EH (cell line): ENCODE data around the gene SMCO1.
"Not testable (repeated sequence)": the region's sequence is repeated elsewhere in the genome, so short reads cannot be mapped to it uniquely, and the experiment has no call there.

Source experiments
- DNase-seq: peaks from one replicate; pipeline ENCODE4 v3.0.0-alpha.2; 2015; ENCODE audit warnings: low read depth

The SMCO1 gene

GRCh38 chr3:196492080-196492479, 23.1 kb downstream of the SMCO1 start:
- DNase-seq, result no peak

- no peak for DNase-seq
Measured at GRCh38 chr3:196489747-196490146, 25.4 kb downstream of the SMCO1 start.

GRCh38 chr3:196486263-196486662, 28.9 kb downstream of the SMCO1 start:
- DNase-seq, result peak; percentile 8

- no peak for DNase-seq
Measured at GRCh38 chr3:196477678-196478077, 37.5 kb downstream of the SMCO1 start.

- DNase-seq, result no peak
Measured at GRCh38 chr3:196472286-196472685, 42.9 kb downstream of the SMCO1 start.

- peak; percentile 71 for DNase-seq
Measured at GRCh38 chr3:196471551-196471950, 43.6 kb downstream of the SMCO1 start.

GRCh38 chr3:196470182-196470581, 45.0 kb downstream of the SMCO1 start:
- not testable (repeated sequence) for DNase-seq

GRCh38 chr3:196463804-196464203, 51.3 kb downstream of the SMCO1 start:
- no peak for DNase-seq

- no peak for DNase-seq
Measured at GRCh38 chr3:196463478-196463756, 51.7 kb downstream of the SMCO1 start.

- not testable (repeated sequence) for DNase-seq
Measured at GRCh38 chr3:196462680-196463477, 52.3 kb downstream of the SMCO1 start.

GRCh38 chr3:196458063-196458462, 57.1 kb downstream of the SMCO1 start:
- DNase-seq, result no peak

GRCh38 chr3:196457470-196457869, 57.7 kb downstream of the SMCO1 start:
- DNase-seq, result not testable (repeated sequence)
